GM19397 (cell line): ENCODE data around the gene TPK1.
"Not testable (repeated sequence)": the region's sequence is repeated elsewhere in the genome, so short reads cannot be mapped to it uniquely, and the experiment has no call there.

Experiments used
- ATAC-seq: cut with Tn5 transposase; IDR thresholded peaks from one replicate; pipeline ENCODE4 v1.9.1; 2021; ENCODE audit warnings: mild to moderate bottlenecking, moderate library complexity; ENCODE audit not compliant: unreplicated experiment

TPK1 gene

GRCh38 chr7:144777889-144778288 lies 58.0 kb downstream of the TPK1 start:
- not testable (repeated sequence) for ATAC-seq

GRCh38 chr7:144777005-144777839 lies 58.6 kb downstream of the TPK1 start:
- no peak for ATAC-seq

- no peak for ATAC-seq
Measured at GRCh38 chr7:144776447-144776846, 59.4 kb downstream of the TPK1 start.

GRCh38 chr7:144775749-144776148 lies 60.1 kb downstream of the TPK1 start:
- no peak for ATAC-seq

GRCh38 chr7:144771927-144772326 lies 63.9 kb downstream of the TPK1 start:
- no peak for ATAC-seq

- no peak for ATAC-seq
Measured at GRCh38 chr7:144771174-144771573, 64.7 kb downstream of the TPK1 start.

- ATAC-seq = no peak
Measured at GRCh38 chr7:144769352-144769751, 66.5 kb downstream of the TPK1 start.

- ATAC-seq = no peak
Measured at GRCh38 chr7:144768633-144769032, 67.2 kb downstream of the TPK1 start.

- ATAC-seq = no peak
Measured at GRCh38 chr7:144763291-144763690, 72.6 kb downstream of the TPK1 start.

- ATAC-seq = no peak
Measured at GRCh38 chr7:144762853-144763252, 73.0 kb downstream of the TPK1 start.

- ATAC-seq = no peak
Measured at GRCh38 chr7:144761493-144761892, 74.4 kb downstream of the TPK1 start.

GRCh38 chr7:144759653-144760052 lies 76.2 kb downstream of the TPK1 start:
- ATAC-seq = no peak

- ATAC-seq = no peak
Measured at GRCh38 chr7:144747936-144748335, 87.9 kb downstream of the TPK1 start.

- ATAC-seq = peak; percentile 83
Measured at GRCh38 chr7:144738708-144739314, 97.0 kb downstream of the TPK1 start.

GRCh38 chr7:144738146-144738545 lies 97.7 kb downstream of the TPK1 start:
- no peak for ATAC-seq

GRCh38 chr7:144736880-144737493 lies 98.9 kb downstream of the TPK1 start:
- no peak for ATAC-seq

- no peak for ATAC-seq
Measured at GRCh38 chr7:144735505-144736276, 100.2 kb downstream of the TPK1 start.

- ATAC-seq = no peak
Measured at GRCh38 chr7:144731661-144732351, 104.0 kb downstream of the TPK1 start.

GRCh38 chr7:144730224-144730623 lies 105.6 kb downstream of the TPK1 start:
- no peak for ATAC-seq

- ATAC-seq = no peak
Measured at GRCh38 chr7:144729226-144729625, 106.6 kb downstream of the TPK1 start.

- no peak for ATAC-seq
Measured at GRCh38 chr7:144728551-144728950, 107.3 kb downstream of the TPK1 start.
